GM12801 (cell line): ENCODE data around the gene CELF5.

Experiments
- TF ChIP-seq, protein P1 (sequence below): IDR thresholded peaks from one replicate; pipeline ENCODE4 v1.5.1; 2011; ENCODE audit warnings: control low read depth; ENCODE audit not compliant: insufficient read length; ENCODE audit errors: extremely low read depth

Gene CELF5

DNA sequence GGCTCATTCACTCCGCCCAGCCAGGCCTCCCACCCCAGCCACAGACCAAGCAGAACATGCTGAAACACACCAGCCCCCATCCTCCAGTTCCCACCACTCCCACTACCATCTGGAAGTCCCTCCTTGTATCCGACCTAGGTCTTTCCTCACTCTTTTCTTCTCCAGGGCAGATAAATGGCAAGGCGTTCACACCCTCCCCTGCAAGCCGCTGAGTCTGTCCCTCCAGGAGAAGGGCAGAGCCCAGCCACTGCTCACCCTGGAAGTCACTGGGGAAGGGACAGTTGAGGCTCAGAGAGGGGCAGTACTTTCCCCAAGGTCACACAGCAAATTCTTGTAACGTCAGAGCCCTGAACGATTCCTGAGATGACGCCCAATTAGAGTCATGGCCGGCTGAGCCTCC lies 96.4 kb downstream of the CELF5 start:
- TF ChIP-seq, protein P1, sequence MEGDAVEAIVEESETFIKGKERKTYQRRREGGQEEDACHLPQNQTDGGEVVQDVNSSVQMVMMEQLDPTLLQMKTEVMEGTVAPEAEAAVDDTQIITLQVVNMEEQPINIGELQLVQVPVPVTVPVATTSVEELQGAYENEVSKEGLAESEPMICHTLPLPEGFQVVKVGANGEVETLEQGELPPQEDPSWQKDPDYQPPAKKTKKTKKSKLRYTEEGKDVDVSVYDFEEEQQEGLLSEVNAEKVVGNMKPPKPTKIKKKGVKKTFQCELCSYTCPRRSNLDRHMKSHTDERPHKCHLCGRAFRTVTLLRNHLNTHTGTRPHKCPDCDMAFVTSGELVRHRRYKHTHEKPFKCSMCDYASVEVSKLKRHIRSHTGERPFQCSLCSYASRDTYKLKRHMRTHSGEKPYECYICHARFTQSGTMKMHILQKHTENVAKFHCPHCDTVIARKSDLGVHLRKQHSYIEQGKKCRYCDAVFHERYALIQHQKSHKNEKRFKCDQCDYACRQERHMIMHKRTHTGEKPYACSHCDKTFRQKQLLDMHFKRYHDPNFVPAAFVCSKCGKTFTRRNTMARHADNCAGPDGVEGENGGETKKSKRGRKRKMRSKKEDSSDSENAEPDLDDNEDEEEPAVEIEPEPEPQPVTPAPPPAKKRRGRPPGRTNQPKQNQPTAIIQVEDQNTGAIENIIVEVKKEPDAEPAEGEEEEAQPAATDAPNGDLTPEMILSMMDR: no peak

- TF ChIP-seq, protein P1: no peak
Observed at GRCh38 chr19:3321696-3322095, 97.2 kb downstream of the CELF5 start.

DNA sequence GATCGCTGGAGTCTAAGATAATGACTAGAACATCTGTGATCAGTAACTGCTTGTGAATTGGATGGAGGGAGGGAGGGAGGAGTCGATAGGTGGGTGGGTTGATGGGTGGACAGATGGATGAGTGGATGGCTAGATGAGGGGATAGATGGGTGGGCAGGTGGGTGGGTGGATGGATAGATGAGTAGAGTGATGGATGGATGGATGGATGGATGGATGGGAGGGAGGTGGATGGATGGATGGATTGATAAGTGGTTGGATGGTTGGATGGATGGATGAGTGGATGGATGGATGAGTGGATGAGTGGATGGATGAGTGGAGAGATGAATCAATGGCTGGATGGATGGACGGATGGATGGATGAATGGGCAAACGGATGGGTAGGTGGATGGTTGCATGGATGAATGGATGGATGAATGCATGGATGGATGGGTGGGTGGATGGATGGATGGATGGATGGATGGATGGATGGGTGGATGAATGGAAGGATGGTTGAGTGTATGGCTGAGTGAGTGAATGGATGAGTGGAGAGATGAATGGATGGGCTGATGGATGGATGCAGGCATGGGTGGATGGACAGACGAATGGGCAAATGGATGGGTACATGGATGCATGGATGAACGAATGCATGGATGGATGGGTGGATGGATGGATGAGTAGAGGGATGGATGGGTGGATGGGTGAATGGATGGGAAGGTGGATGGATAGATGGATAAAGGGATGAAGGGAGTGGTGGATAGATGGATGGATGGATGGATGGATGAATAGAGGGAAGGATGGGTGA lies 97.9 kb downstream of the CELF5 start:
- TF ChIP-seq, protein P1: no peak

GRCh38 chr19:3323026-3323425 lies 98.6 kb downstream of the CELF5 start:
- TF ChIP-seq, protein P1: no peak

GRCh38 chr19:3323658-3324057 lies 99.2 kb downstream of the CELF5 start:
- TF ChIP-seq, protein P1: no peak

DNA sequence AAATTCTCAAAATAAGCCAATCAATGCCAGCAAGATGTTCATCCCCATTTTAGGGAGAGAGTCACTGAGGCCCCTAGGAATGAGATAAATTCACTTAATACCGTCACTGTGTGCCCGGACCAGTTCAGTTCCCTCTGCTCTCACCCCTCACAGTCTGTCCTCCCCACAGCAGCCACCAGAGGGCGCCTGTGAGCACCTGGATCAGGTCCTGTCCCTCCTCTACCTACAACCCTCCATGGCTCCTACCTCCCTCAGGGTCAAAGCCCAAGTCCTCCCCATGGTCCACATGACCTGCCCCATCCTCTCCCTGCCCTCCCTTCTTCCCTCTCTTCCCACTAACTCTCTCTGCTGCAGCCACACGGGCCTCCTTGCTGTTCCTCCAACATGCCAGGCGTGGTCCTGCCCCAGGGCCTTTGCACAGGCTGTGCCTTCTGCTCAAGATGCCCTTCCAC lies 100.0 kb downstream of the CELF5 start:
- TF ChIP-seq, protein P1: no peak

- TF ChIP-seq, protein P1: no peak
Observed at GRCh38 chr19:3325451-3325850, 101.0 kb downstream of the CELF5 start.
